HPDE6-E6E7 (cell line): ENCODE data around the gene KCNH1.

Experiments used
- DNase-seq: peaks from one replicate; pipeline ENCODE4 v3.0.0; 2011; ENCODE audit warnings: missing footprints; ENCODE audit errors: extremely low spot score

Gene KCNH1

GRCh38 chr1:210647406-210648333, 486.3 kb downstream of the KCNH1 start:
- no peak for DNase-seq

DNA sequence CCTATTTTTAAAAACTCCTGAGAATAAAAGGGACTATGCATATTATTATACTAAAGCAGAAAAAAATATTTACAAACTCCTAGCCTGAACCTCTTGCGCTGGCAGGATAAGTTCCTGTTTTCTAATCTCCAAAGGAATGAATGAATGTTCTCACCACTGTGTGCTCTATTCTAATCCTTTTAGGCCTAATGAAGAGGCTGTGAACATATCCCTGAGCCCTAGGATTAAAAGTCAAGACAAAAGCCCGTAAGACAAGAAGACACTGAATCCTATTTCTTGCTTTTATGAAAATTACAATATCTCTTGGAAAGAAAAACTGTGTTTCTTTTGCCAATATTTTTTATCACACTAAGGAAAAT, 487.7 kb downstream of the KCNH1 start:
- no peak for DNase-seq

DNA sequence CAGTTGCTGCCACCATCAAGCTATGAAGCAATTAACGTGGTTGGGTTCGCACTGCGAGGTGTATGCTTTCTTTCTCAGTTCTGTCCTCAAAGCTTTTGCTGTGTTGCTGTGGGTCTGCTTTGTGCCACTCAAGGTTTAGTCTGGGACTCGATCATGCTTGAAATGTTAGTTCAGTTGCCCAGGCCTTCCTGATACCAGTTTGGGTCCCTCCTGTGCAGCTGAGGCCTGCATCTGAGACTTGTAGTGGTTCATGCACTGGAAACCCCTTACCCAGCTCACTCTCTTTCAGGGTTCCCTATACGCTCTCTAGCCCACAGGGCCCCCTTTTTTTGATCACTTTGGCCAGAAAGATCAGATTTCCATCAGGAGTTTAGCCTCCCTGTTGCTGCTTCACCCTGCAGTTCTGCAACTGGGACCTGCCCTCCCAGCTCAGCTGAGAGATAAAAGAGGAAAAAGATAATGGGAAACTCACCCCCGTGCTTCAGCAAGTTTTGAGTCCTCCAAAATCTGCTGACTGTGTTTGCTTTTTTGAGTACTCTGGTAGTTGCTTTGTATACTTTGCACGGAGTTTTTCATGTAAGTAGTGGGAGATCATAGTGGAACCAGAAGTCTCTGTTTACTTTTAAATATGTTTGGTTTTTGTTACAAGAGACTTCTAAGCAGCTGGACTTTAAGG, 488.2 kb downstream of the KCNH1 start:
- DNase-seq: no peak

DNA sequence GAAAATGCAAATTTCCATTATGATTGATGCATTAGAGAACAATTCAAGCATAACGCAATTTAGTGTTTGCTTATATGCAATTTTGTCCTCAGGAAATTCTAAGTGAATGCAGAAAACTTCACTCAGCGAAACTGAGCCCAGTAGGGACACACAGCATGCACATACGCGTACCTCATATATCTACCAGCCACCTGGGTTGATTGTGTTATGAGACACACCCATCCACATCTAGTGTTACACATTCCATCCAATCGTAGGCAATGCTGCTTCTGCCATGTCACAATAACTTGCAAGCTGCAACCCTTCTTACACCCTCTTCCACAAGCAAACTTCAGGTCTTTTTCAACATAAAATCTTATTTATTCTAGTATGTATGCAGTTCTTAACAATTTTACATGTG, 492.4 kb downstream of the KCNH1 start:
- DNase-seq: no peak

- DNase-seq: no peak
These were observed 498.8 kb downstream of the KCNH1 start for GRCh38 chr1:210635108-210635507.

DNA sequence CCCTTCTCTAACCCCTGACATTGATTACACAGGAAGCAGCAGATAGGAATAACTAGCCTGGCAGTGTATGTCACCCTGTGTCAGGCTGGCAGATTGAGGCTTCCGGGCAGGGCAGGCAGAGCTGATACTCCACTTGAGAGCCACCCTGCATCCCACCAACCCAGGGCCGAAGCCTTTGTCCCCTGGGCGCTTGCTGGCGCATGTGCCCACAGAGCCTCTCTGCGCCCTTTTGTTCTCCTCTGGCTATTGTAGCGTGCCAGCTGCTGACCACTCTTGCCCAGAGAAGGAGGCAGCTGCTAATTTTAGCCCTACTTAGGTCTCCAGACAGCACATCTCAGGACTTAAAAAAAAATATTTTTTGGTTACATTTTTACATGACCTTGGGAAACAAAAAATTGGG, 500.3 kb downstream of the KCNH1 start:
- DNase-seq: no peak

DNA sequence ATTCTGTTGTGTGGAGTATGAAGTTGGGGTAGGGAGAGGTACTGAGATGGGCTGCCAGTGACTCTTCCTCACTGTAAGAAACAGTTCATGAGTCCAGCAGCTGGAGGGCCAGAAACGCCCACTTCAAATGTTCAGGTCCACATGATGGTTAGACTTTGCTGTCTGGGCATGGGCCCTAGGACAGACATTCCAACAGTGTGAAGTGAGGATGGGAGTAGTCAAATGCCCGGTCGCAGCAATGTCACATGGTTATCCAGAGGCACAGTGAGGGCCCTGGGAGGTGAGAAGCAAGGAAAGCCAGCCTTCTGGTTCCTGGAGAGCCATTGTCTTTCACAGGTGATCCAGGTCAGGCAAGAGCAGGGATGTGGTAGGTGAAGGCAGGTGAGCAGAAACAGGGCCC, 500.8 kb downstream of the KCNH1 start:
- no peak for DNase-seq

DNA sequence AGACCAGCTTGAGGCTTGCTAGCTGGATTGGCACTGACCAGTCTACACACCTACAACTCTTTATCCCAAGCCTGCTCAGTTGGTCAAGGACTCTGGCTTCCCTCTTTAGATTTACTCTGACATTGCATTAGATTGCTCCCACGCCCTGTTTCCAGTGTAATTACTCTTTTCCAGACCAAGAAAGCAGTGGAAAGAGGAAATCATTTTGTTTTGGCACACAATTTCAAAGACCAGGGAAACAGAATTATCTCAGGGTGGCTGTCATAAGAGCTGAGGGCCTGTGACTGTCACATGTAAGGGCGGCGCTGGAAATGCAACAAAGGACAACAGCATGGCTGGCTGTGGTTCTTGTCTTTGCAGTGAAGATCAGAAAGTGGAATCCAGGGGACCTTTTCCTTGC, 502.5 kb downstream of the KCNH1 start:
- no peak for DNase-seq

GRCh38 chr1:210629276-210629675, 504.7 kb downstream of the KCNH1 start:
- DNase-seq: no peak

DNA sequence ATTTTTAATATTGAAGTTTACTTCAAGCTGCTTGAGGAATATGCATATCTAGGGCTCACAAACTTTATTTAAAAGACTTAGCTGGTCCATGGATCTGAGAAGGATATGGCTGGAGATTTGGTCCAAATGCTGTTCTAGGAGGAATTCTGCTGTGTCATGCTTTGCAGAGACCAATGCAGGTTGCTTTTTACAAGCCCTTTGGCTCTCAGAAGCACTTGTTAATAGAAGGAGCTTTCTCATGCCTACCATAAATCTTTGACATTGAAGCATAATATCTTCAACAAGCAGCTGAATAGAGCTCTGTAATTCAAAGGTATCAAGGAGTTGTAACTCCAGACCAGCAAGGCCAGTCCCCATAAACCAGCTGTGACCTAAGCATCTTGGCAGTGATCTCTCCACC, 506.2 kb downstream of the KCNH1 start:
- no peak for DNase-seq
